Anterior cingulate cortex (tissue), 58 donors: Measurements from ENCODE around the gene EDA.
"Not testable (repeated sequence)": the region's sequence is repeated elsewhere in the genome, so short reads cannot be mapped to it uniquely, and the experiment has no call there.

Experiments used
- DNase-seq, 58 donors: peaks; one replicate each; lab custom pipeline; 2025; lab: John Stamatoyannopoulos, UW

Gene EDA

GRCh38 chrX:69740317-69740716, 124.4 kb downstream of the EDA start:
- DNase-seq: no peak

- no peak for DNase-seq
These were observed 125.8 kb downstream of the EDA start for GRCh38 chrX:69741721-69742120.

- DNase-seq: no peak
These were observed 130.1 kb downstream of the EDA start for GRCh38 chrX:69746051-69746450.

- no peak for DNase-seq
These were observed 132.1 kb downstream of the EDA start for GRCh38 chrX:69748055-69748454.

DNA sequence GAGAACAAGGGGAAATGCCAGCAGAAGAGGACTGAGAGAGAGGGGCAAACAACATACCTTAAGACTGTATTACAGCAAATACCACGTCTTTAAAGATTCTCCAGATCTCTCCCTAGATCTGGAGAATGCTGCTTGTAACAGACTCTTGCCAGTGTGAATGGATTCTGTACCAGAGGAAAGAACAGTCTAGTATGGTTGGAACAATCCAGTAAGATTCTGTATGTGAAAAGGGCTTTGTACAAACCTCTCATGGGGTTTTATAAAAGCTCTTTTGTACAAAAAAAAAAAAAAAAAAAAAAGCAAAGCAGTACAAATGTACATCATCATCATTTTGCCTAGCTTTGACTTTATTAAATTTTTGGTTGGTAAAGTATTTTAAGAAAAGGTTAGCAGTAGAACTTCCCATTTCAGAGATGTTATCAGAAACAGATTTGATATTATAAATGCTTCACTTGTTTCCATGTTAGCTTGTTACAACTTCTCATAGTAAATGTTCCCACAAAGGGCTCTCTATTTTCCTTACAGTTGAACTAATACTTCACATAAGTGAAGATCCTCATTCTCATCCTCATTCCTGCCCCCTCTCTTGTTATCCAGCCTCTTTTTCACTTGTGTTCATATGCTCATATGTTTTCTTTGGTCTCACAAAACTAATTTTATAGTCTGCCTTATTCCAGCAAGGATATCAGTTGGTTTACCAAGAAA, 144.2 kb downstream of the EDA start:
- peak in 1 of 58 donors; percentile 45 for DNase-seq

- DNase-seq: no peak
These were observed 145.7 kb downstream of the EDA start for GRCh38 chrX:69761633-69762032.

DNA sequence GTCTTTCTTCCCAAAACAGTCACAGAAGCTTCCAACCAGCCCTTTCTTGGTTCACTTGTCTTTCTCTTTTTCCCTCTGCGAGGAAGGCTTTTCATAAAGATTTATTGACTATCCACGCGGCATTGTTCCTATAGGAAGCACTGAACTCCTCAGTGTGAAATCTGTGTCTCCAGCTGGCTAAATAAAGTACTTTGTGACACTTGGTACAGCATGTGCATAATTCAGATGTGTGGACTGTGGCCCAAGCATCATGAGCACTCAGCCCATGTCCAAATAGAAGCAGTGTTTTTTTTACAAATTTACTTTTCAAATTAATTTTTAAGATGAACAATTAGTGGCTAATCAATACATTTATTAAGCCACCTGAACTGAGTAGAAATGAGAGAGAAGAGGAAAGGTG, 146.4 kb downstream of the EDA start:
- no peak for DNase-seq

GRCh38 chrX:69793260-69793935, 177.5 kb downstream of the EDA start:
- DNase-seq: no peak

DNA sequence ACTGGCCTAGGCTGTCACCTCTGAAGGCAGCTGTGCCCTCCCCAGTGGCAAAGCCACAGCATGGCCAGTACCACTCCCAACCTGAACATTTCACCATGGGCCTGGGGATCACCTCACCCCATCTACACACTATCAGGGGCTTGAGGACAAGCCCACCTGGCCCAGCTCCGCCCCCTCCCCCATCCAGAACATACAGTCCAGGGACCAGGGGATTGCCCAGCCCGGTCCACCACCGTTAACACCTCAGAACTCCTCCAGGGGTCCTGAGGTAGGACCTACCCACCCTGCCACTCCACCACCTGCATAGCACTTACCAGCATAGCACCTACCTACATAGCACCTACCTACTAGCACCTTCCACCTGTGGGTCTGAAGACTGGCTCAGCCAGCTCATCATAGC, 179.8 kb downstream of the EDA start:
- no peak for DNase-seq

- no peak for DNase-seq
These were observed 191.5 kb downstream of the EDA start for GRCh38 chrX:69807400-69807799.

GRCh38 chrX:69808375-69808774, 192.5 kb downstream of the EDA start:
- no peak for DNase-seq

- no peak for DNase-seq
These were observed 197.8 kb downstream of the EDA start for GRCh38 chrX:69813677-69814076.

DNA sequence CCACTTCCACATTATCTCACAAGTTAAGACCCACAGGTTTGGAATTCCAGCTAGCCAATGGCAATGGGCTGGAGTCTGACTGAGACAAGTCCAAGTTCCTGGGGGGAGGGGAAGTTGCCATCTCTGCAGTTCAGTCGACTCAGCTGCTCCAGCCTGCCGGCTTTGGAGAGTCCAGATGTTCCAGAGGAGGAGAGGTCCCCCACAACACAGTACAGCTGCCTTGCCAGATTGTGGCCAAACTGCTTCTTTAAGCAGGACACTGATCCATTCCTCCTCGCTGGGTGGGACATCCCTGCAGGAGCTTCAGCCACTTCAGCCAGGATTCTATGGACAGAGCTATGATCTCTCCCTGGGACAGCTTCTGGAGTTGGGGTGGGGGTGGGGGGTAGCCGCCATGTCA, 199.2 kb downstream of the EDA start:
- DNase-seq: no peak

DNA sequence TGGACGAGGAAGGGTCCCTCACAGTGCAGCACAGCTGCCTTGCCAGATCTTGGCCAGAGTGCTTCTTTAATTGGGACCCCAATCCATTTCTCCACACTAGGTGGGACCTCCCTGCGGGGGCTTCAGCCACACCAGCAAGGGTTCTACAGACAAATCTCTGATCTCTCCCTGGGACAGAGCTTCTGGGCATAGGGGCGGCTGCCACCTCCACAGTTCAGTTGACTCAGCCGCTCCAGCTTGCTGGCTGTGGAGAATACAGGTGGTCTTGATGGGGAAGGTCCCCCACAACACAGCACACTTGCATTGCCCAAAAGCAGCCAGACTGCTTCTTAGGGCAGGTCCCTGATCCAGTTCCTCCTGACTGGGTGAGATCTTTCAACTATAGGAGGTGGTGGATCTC, 199.6 kb downstream of the EDA start:
- DNase-seq: no peak

GRCh38 chrX:69844636-69845035, 228.7 kb downstream of the EDA start:
- DNase-seq: no peak

DNA sequence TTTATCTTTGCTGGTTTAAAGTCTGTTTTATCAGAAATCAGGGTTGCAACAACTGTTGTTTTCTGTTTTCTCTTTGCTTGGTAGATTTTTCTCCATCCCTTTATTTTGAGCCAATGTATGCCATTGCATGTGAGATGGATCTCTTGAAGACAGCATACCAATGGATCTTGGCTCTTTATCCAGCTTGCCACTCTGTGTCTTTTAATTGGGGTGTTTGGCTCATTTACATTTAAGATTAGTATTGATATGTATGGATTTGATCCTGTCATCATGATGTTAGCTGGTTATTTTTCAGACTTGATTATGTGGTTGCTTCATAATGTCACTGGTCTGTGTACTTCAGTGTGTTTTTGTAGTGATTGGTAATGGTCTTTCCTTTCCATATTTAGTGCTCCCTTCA, 244.1 kb downstream of the EDA start:
- DNase-seq: not testable (repeated sequence)

GRCh38 chrX:69876221-69876620, 260.3 kb downstream of the EDA start:
- no peak for DNase-seq

GRCh38 chrX:69884210-69884609, 268.3 kb downstream of the EDA start:
- DNase-seq: no peak

DNA sequence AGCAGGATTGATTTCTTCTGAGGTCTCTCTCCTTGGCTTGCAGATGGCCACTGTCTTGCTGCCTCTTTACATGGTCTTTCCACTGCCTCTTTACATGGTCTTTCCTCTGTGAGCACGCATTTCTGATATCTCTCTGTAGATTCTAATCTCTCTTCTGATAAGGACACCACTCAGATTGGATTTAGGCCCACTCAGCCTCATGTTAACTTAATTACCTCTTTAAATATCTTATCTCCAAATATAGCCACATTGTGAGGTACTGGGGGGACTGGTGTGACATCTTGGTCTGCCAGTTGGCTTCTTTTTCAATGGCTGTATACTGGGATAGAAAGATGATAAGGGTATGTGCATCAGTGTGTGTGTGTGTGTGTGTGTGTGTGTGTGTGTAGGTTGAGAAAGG, 280.1 kb downstream of the EDA start:
- no peak for DNase-seq

DNA sequence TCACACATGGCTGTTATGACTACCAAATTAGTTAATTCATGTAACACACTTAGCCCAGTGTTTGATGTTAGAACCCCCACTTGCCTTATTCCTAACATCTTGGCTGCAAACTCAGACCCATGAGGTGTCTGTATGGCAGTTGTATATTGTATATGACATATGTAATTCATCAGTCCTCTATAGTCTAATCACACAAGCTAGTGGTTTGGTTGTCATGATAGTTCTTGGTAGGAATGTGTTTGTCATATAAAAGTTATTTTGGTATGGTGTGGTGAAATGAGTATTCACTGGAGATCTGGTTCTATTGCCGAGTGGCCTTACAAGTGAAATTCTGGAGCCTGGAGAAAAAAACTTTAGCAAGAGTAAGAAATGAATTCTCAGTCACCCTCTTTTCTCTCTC, 284.6 kb downstream of the EDA start:
- DNase-seq: no peak

- DNase-seq: no peak
These were observed 290.5 kb downstream of the EDA start for GRCh38 chrX:69906447-69906846.

- DNase-seq: no peak
These were observed 298.9 kb downstream of the EDA start for GRCh38 chrX:69914781-69915180.
